Nucleus accumbens (tissue), 56 donors: ENCODE measurements around the gene STOML2.

ENCODE experiments used
- DNase-seq, 56 donors: peaks; one replicate each; lab custom pipeline; 2025; lab: John Stamatoyannopoulos, UW

STOML2 gene

GRCh38 chr9:35074791-35075190 is 28.1 kb downstream of the STOML2 start:
- DNase-seq = no peak

DNA sequence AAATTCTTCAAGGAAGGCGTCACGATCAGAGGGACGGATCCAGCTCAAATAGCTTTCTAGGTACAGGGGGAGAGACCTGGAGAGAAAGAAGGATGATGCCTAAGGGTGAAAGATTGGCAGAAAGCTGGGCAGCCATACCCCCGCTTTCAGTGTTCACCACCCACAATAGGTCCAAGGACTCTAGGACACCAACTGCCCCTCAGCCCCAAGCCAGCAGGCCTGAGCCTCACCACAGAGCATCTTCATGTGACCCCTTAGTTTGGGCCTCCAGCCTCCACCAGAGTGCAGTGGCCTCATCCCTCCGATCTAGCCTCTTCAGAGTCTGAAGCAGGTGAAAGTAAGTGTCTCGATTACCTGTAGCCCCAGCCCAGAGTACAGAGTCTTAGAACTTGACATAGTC is 28.8 kb downstream of the STOML2 start:
- DNase-seq = no peak

DNA sequence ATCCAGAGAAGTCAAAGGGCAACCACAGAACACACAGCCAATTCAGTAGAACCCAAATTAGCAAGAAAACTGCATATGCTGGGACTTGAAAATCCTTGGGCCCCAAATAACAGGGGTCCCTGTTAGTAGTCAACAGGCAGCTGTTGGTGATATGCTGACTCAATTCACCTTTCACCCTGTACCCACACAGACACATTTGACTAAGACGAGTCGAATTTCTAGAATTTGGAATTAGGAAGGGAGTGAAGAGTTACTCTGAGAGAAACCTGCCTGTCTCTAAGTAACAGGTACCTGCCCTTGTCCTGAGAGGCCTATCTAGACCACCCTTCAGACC is 29.7 kb downstream of the STOML2 start:
- no peak for DNase-seq

- DNase-seq = peak; percentile 66 to 100 (median 98)
Observed at GRCh38 chr9:35072461-35073278, 30.3 kb downstream of the STOML2 start, which contains the start of gene VCP. VCP (minus strand) TSS chr9:35072625; CDS start chr9:35072353, 272 bp downstream.

DNA sequence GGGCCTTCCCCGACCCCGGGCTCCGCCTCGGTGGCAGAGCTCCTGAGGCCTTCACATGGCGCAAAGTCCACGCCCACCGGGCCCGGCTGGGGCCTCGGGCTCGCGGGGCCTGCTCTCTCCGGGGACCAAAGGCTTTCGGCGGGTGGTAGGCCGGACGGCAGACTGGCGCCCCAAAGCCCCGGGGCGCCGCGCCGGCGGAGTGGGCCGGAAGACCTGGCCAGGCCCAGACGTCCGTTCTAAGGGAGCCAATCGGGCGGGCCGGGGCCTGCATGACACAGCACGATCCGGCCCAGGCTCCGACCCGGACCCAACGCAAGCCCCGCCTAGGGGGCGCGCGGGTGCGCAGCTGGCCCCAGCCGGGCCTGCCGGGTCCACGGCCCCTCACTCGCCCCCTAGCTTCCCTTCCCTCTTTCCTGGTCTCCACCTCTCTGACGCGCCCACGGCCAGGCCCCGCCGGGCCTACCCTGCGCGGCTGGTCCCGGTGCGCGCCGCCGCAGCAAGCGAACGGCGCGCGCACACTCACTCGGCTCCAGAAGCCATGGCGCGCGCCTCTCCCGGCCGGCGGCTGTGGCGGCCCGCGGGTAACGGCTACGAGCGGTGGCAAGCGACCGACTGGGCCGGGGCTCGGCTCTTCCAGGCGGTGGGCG is 31.0 kb downstream of the STOML2 start:
- peak in 51 of 56 donors; percentile 23 to 80 (median 63) for DNase-seq

- DNase-seq = no peak
Observed at GRCh38 chr9:35070823-35071813, 31.8 kb downstream of the STOML2 start.

- DNase-seq = no peak
Observed at GRCh38 chr9:35069020-35069419, 33.9 kb downstream of the STOML2 start.

GRCh38 chr9:35067056-35067455 is 35.9 kb downstream of the STOML2 start:
- no peak for DNase-seq

DNA sequence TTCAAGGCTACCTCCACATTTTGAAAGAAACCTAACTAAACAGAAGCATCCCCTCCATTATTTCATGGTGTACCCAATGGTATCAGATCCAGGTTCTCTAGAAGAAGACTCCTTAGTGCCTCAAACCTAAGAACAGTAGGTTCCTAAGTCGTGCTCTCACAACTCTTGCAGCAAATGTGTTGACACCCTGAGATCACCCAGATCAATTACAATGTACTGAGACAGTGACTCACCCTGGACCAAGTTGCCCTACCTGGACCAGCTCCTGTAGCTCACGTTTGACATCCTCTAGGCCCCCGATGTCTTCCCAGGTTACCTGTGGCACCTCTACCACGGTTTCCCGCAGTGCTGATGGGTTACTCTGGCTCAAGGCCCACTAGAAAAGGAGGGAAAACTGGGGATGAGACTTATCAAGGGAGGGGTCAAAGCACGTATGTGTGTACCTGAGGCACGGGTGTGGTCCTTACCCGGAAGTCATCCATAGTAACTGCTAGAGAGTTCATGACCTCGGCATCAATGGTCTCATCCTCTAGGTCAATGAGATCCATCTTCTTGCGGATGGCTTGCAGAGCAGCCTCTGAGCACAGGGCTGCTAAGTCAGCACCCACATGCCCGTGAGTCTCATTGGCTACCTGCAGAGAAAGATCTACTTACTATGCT is 42.3 kb downstream of the STOML2 start:
- no peak for DNase-seq

DNA sequence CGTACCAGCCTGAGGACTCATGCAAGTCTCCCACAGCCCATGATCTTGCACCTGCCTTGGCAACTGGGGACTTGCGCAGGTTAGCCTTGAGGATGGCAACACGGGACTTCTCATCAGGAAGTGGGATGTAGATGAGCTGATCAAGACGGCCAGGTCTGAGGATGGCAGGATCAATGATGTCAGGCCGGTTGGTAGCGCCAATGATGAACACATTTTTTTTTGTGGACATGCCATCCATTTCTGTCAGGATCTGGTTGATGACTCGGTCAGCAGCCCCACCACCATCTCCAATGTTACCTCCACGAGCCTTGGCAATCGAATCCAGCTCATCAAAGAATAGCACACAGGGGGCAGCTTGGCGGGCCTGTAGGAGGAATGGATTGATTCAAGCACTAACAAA is 43.5 kb downstream of the STOML2 start:
- DNase-seq = no peak

GRCh38 chr9:35057271-35057620 is 45.7 kb downstream of the STOML2 start:
- no peak for DNase-seq

DNA sequence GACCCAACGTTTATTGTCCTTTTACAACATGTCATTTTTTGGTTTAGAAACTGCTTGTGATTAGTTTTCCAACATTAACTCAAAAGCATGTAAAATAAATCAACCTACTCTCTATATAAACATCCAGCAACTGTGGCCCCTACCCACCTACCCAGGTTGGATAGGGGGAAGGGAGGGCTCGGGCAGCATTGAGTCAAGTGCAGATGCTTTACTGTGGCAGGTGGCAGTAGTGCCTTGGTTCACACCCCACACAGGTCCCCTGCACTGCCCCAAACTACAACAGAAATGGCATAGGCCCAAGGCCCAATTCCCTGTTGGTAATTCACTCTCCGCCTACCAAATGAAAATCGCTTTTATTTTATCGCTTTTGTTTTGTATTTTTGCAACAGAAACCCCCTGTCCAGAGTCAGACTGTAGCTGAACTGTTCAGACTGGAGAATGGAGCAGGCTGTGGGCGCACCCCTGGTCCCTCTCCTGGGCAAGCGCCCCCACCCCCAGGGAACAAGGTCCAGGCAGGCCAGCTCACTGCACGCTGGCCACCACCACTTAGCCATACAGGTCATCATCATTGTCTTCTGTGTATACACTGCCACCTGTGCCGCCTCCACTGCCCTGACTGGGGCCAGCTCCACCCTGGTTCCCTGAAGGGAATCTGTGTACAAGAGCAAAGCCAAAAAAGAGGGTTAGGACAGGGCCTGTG is 46.2 kb downstream of the STOML2 start:
- no peak for DNase-seq

- DNase-seq = no peak
Observed at GRCh38 chr9:35054871-35055644, 47.9 kb downstream of the STOML2 start.

GRCh38 chr9:35054185-35054835 is 48.6 kb downstream of the STOML2 start:
- no peak for DNase-seq

- DNase-seq = peak in 4 of 56 donors; percentile 1 to 12 (median 4)
Observed at GRCh38 chr9:35051069-35051967, 51.6 kb downstream of the STOML2 start.
